ENCODE measurements around the gene PAXIP1. TPM values are rescaled to one million over a fixed set of nuclear protein-coding genes. Genes with fewer than 3 reads are reported as not detected.

The PAXIP1 gene, protein sequence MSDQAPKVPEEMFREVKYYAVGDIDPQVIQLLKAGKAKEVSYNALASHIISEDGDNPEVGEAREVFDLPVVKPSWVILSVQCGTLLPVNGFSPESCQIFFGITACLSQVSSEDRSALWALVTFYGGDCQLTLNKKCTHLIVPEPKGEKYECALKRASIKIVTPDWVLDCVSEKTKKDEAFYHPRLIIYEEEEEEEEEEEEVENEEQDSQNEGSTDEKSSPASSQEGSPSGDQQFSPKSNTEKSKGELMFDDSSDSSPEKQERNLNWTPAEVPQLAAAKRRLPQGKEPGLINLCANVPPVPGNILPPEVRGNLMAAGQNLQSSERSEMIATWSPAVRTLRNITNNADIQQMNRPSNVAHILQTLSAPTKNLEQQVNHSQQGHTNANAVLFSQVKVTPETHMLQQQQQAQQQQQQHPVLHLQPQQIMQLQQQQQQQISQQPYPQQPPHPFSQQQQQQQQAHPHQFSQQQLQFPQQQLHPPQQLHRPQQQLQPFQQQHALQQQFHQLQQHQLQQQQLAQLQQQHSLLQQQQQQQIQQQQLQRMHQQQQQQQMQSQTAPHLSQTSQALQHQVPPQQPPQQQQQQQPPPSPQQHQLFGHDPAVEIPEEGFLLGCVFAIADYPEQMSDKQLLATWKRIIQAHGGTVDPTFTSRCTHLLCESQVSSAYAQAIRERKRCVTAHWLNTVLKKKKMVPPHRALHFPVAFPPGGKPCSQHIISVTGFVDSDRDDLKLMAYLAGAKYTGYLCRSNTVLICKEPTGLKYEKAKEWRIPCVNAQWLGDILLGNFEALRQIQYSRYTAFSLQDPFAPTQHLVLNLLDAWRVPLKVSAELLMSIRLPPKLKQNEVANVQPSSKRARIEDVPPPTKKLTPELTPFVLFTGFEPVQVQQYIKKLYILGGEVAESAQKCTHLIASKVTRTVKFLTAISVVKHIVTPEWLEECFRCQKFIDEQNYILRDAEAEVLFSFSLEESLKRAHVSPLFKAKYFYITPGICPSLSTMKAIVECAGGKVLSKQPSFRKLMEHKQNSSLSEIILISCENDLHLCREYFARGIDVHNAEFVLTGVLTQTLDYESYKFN
- total RNA-seq (2022; extraction: Qiagen RNA extraction; ENCODE audit: low read depth): 13.5 to 18.1 TPM (median 15.3 TPM) in 5 replicates

DNA sequence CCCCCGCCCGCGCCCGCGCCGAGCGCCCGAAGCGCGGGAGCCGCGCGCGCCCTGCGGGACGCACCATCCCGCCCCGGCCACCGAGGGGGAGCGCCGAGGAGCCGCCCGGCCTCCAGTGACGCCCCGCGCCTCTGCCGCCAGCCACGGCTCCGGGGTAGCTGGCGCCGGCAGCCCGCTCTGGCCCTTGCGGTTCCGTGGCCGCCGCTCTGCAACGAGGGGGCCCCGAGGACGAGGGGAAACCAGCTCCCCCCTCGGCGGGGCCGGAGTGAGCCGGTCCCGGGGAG is at the start of gene PAXIP1:
Gene PAXIP1, minus strand, starts transcription at position 33 of the 284 bp plus-strand sequence. CDS start 195 bp downstream, outside the sequence.

Other genes with a start within 250 kb of the PAXIP1 start
- not detected in 5 replicates for gene HTR5A, start 67.2 kb upstream of the PAXIP1 start, total RNA-seq (2022; extraction: Qiagen RNA extraction; ENCODE audit: low read depth)